Neural progenitor cell (in vitro differentiated cells): ENCODE measurements around the gene CNTNAP2. TPM values are rescaled to one million over a fixed set of nuclear protein-coding genes. Genes with fewer than 3 reads are reported as not detected.

Experiments used
- DNase-seq: peaks from one replicate; pipeline ENCODE4 v3.0.0-alpha.2; 2016; ENCODE audit warnings: low spot score
- H2AFZ ChIP-seq: fragments of 200-600 bp; sonication (generic); replicated peaks from 2 replicates; pipeline ENCODE4 v1.6.1; 2016; ENCODE audit warnings: antibody characterized with exemption
- H3F3A ChIP-seq: fragments of 200-600 bp; sonication (generic); 2 replicates; pipeline ENCODE4 v1.6.1; 2016; ENCODE audit warnings: antibody characterized with exemption, low read depth
- H3K27ac ChIP-seq: fragments of 200-600 bp; sonication (generic); 2 replicates; pipeline ENCODE4 v1.5.1; 2016; ENCODE audit warnings: mild to moderate bottlenecking
- H3K27me3 ChIP-seq: fragments of 200-600 bp; sonication (generic); 2 replicates; pipeline ENCODE4 v1.6.1; 2016; ENCODE audit warnings: mild to moderate bottlenecking, moderate library complexity
- H3K36me3 ChIP-seq: fragments of 200-600 bp; sonication (generic); 2 replicates; pipeline ENCODE4 v1.5.1; 2016
- H3K4me1 ChIP-seq: fragments of 200-600 bp; sonication (generic); 2 replicates; pipeline ENCODE4 v1.6.1; 2016; ENCODE audit warnings: mixed run types
- H3K4me2 ChIP-seq: fragments of 200-600 bp; sonication (generic); 2 replicates; pipeline ENCODE4 v1.6.1; 2016
- H3K4me3 ChIP-seq: fragments of 200-600 bp; sonication (generic); 2 replicates; pipeline ENCODE4 v1.5.1; 2016
- H3K79me2 ChIP-seq: fragments of 200-600 bp; sonication (generic); 2 replicates; pipeline ENCODE4 v1.6.1; 2016; ENCODE audit warnings: low read depth
- H3K9ac ChIP-seq: fragments of 200-600 bp; sonication (generic); 2 replicates; pipeline ENCODE4 v1.6.1; 2016
- H3K9me3 ChIP-seq: fragments of 200-600 bp; sonication (generic); 2 replicates; pipeline ENCODE4 v1.5.1; 2016; ENCODE audit warnings: low read depth
- H4K20me1 ChIP-seq: fragments of 200-600 bp; sonication (generic); 2 replicates; pipeline ENCODE4 v1.6.1; 2016; ENCODE audit warnings: low read depth
- H3K27ac Mint-ChIP-seq: 3 replicates; pipeline ENCODE4 v1.8.0; 2021; ENCODE audit warnings: mixed read lengths
- H3K27me3 Mint-ChIP-seq: 2 replicates; pipeline ENCODE4 v1.8.0; 2022; ENCODE audit warnings: low read depth, mild to moderate bottlenecking, inconsistent platforms, moderate library complexity, mixed read lengths; ENCODE audit not compliant: insufficient read depth
- H3K36me3 Mint-ChIP-seq: 3 replicates; pipeline ENCODE4 v1.8.0; 2021; ENCODE audit warnings: mixed read lengths
- H3K4me1 Mint-ChIP-seq: 3 replicates; pipeline ENCODE4 v1.8.0; 2021; ENCODE audit warnings: mixed read lengths
- H3K4me3 Mint-ChIP-seq: 3 replicates; pipeline ENCODE4 v1.8.0; 2021; ENCODE audit warnings: mild to moderate bottlenecking, moderate library complexity, mixed read lengths
- H3K9me3 Mint-ChIP-seq: 3 replicates; pipeline ENCODE4 v1.8.0; 2020; ENCODE audit warnings: mixed read lengths
- CTCF ChIP-seq: fragments of 200-600 bp; sonication (generic); IDR thresholded peaks from 2 replicates; pipeline ENCODE4 v1.5.1; 2017; ENCODE audit warnings: antibody characterized with exemption, mild to moderate bottlenecking
- EZH2 ChIP-seq: fragments of 200-600 bp; sonication (generic); IDR thresholded peaks from 2 replicates; pipeline ENCODE4 v1.6.1; 2017; ENCODE audit warnings: antibody characterized with exemption, mild to moderate bottlenecking, moderate library complexity
- EZH2phosphoT487 ChIP-seq: fragments of 200-600 bp; sonication (generic); IDR thresholded peaks from 2 replicates; pipeline ENCODE4 v1.6.1; 2017; ENCODE audit warnings: antibody characterized with exemption
- total RNA-seq: library from RNA; depleted of rRNA; stranded (reverse); fragments of >200 nt; gene quantifications from 2 replicates; pipeline ENCODE4 v1.2.3, GENCODE V29; 2015; ENCODE audit warnings: low replicate concordance

CNTNAP2 gene
- total RNA-seq, 1 donor from 2014 or later = 126 TPM

- Mint-ChIP-seq H3K4me1 (peaks cover 12% of the 10 kb centered on the region), H3K9me3 (peaks cover 3% of the 10 kb centered on the region), H3K36me3 (no peaks in the 10 kb centered on the region), H3K27me3 (peaks cover 14% of the 10 kb centered on the region), H3K4me3 (peak overlapping the region; percentile 94), H3K27ac (no peak overlapping the region)
- Histone ChIP-seq H3K4me2 (peak overlapping the region; percentile 86), H3K79me2 (no peaks in the 10 kb centered on the region), H4K20me1 (peaks cover 21% of the 10 kb centered on the region), H2AFZ (no peak overlapping the region), H3F3A (peaks cover 26% of the 10 kb centered on the region), H3K36me3 (no peaks in the 10 kb centered on the region), H3K4me3 (peak overlapping the region; percentile 79), H3K4me1 (no peaks in the 10 kb centered on the region), H3K27me3 (peaks cover 54% of the 10 kb centered on the region), H3K9ac (no peak overlapping the region), H3K9me3 (no peaks in the 10 kb centered on the region), H3K27ac (no peak overlapping the region)
- no peak for TF ChIP-seq CTCF
- TF ChIP-seq EZH2 = no peak
- TF ChIP-seq EZH2phosphoT487 = no peak
- no peak for DNase-seq
Measured at GRCh38 chr7:146115548-146115850, 1.1 kb upstream of the CNTNAP2 start.

- Mint-ChIP-seq H3K4me3 (peak overlapping the region; percentile 94), H3K4me1 (peaks cover 12% of the 10 kb centered on the region), H3K9me3 (peaks cover 3% of the 10 kb centered on the region), H3K36me3 (no peaks in the 10 kb centered on the region), H3K27me3 (peaks cover 14% of the 10 kb centered on the region), H3K27ac (no peak overlapping the region)
- peak; percentile 96 for DNase-seq
- H3K9ac ChIP-seq = no peak overlapping the region
- no peak overlapping the region for H3K27ac ChIP-seq
- H3K4me3 ChIP-seq = peak overlapping the region; percentile 79
- H3K79me2 ChIP-seq = no peaks in the 10 kb centered on the region
- H3K27me3 ChIP-seq = peaks cover 54% of the 10 kb centered on the region
- H3K4me2 ChIP-seq = peak overlapping the region; percentile 86
- TF ChIP-seq EZH2 = no peak
- TF ChIP-seq CTCF = peak; percentile 45
- no peak for TF ChIP-seq EZH2phosphoT487
- peaks cover 21% of the 10 kb centered on the region for H4K20me1 ChIP-seq
- no peaks in the 10 kb centered on the region for H3K36me3 ChIP-seq
- peaks cover 26% of the 10 kb centered on the region for H3F3A ChIP-seq
- H3K4me1 ChIP-seq = no peaks in the 10 kb centered on the region
- peak overlapping the region; percentile 84 for H2AFZ ChIP-seq
- H3K9me3 ChIP-seq = no peaks in the 10 kb centered on the region
Measured at GRCh38 chr7:146115851-146116520, 615 bp upstream of the CNTNAP2 start.

- Histone ChIP-seq H2AFZ (no peak overlapping the region), H3K9me3 (no peaks in the 10 kb centered on the region), H3K4me1 (no peaks in the 10 kb centered on the region), H3K36me3 (no peaks in the 10 kb centered on the region), H3K27me3 (peaks cover 54% of the 10 kb centered on the region), H3K4me2 (peak overlapping the region; percentile 86), H3K9ac (no peak overlapping the region), H4K20me1 (peaks cover 21% of the 10 kb centered on the region), H3K79me2 (no peaks in the 10 kb centered on the region), H3K4me3 (no peak overlapping the region), H3K27ac (no peak overlapping the region), H3F3A (peaks cover 26% of the 10 kb centered on the region)
- H3K9me3 Mint-ChIP-seq = peaks cover 3% of the 10 kb centered on the region
- DNase-seq = no peak
- no peaks in the 10 kb centered on the region for H3K36me3 Mint-ChIP-seq
- no peak overlapping the region for H3K27ac Mint-ChIP-seq
- TF ChIP-seq CTCF (no peak), EZH2 (no peak), EZH2phosphoT487 (no peak)
- H3K4me1 Mint-ChIP-seq = peaks cover 12% of the 10 kb centered on the region
- peaks cover 14% of the 10 kb centered on the region for H3K27me3 Mint-ChIP-seq
- peak overlapping the region; percentile 94 for H3K4me3 Mint-ChIP-seq
Measured at GRCh38 chr7:146117576-146117975, 975 bp downstream of the CNTNAP2 start.
